ENCODE data around the gene SLC18A2. TPM values are rescaled to one million over a fixed set of nuclear protein-coding genes. Genes with fewer than 3 reads are reported as not detected.

SLC18A2 gene
- total RNA-seq, 4 donors from 2014 or later = 4.0 to 4.9 (median 4.4) TPM

- WGBS, 2 donors = 60 to 65% methylated on average over 14 to 15 of the region's 15 CpGs
- intact Hi-C loops (cut with DNase I; ENCODE audit: low total_unique reads) = no loop called here
- no peak for DNase-seq (ENCODE audit: low spot score in 2 of 2)
- no peak overlapping the region for H3K4me3 ChIP-seq (ENCODE audit: low read depth, poor library complexity, severe bottlenecking)
- TF ChIP-seq POLR2A (IDR thresholded peaks at IDR 0.05) = no peak
- TF ChIP-seq, protein P1, sequence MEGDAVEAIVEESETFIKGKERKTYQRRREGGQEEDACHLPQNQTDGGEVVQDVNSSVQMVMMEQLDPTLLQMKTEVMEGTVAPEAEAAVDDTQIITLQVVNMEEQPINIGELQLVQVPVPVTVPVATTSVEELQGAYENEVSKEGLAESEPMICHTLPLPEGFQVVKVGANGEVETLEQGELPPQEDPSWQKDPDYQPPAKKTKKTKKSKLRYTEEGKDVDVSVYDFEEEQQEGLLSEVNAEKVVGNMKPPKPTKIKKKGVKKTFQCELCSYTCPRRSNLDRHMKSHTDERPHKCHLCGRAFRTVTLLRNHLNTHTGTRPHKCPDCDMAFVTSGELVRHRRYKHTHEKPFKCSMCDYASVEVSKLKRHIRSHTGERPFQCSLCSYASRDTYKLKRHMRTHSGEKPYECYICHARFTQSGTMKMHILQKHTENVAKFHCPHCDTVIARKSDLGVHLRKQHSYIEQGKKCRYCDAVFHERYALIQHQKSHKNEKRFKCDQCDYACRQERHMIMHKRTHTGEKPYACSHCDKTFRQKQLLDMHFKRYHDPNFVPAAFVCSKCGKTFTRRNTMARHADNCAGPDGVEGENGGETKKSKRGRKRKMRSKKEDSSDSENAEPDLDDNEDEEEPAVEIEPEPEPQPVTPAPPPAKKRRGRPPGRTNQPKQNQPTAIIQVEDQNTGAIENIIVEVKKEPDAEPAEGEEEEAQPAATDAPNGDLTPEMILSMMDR (IDR thresholded peaks at IDR 0.05) = no peak
Measured at GRCh38 chr10:117239721-117240620, 943 bp upstream of the SLC18A2 start.

GRCh38 chr10:117241541-117242462 is 888 bp downstream of the SLC18A2 start:
- H3K4me3 ChIP-seq (ENCODE audit: low read depth, poor library complexity, severe bottlenecking) = no peak overlapping the region

DNA sequence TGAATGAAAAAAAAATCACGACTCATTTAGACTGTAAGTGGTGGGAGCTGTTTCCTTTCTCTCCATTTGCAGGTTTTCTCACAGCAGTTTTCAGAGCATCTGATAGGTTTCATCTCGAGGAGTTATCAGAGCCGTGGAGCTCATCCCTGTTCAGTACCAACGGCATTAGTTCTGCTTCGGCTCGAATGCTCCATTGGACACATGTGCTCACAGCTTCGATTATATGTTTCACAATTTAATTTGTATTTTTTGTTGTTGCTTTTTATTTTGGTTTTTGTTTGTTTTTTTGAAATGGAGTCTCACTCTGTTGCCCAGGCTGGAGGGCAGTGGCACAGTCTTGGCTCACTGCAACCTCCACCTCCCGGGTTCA is 1.5 kb downstream of the SLC18A2 start:
- no peak for DNase-seq (ENCODE audit: low spot score in 2 of 2)
- no peak overlapping the region for H3K4me3 ChIP-seq (ENCODE audit: low read depth, poor library complexity, severe bottlenecking)
- WGBS, 2 donors = 84 to 87% methylated on average over 8 of the region's 8 CpGs
- TF ChIP-seq, protein P1 (IDR thresholded peaks at IDR 0.05) = no peak
- no peak for TF ChIP-seq POLR2A (IDR thresholded peaks at IDR 0.05)
- intact Hi-C loops (cut with DNase I; ENCODE audit: low total_unique reads) = no loop called here

More at GRCh38 chr10:117241541-117242462, 888 bp downstream of the SLC18A2 start:
- intact Hi-C loops (cut with DNase I; ENCODE audit: low total_unique reads) = no loop called here
- TF ChIP-seq POLR2A (IDR thresholded peaks at IDR 0.05) = no peak
- TF ChIP-seq, protein P1 (IDR thresholded peaks at IDR 0.05) = no peak
- DNase-seq (ENCODE audit: low spot score in 2 of 2) = no peak
- WGBS, 2 donors = 8 to 10% methylated on average over 26 to 33 of the region's 56 CpGs

DNA sequence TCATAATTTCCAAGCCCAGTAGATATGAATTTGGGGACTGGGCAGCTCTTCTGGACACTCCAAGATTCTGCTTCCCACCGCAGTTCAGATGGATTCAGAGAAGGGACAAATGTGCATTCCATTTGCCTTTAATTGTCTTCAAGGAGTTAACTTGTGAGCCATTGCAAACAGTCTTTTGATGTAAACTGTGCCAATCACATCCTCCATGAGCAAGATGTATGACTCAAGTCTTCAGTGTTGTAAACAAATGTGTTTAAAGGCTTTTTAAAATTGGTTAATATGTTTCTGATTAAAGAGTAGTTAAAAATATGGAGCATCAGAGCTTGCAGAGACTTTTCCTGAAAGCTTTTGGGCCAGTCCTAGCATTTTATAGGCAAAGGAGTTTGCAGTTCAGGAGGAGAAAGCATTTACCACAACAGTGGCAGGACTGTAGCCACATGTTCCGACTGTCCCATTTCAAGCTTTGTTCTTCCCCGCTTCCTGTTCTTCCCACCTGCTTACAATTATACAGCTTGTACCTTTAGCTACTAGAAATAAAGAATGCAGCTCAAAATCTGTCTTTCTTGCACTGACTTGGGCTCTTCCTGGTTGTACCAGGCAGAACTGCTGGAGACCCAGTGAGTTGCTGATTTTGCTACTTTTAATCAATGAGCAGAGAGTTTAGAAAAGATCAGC is 6.2 kb downstream of the SLC18A2 start:
- no peak overlapping the region for H3K4me3 ChIP-seq (ENCODE audit: low read depth, poor library complexity, severe bottlenecking)
- DNase-seq (ENCODE audit: low spot score in 2 of 2) = no peak
- TF ChIP-seq POLR2A (IDR thresholded peaks at IDR 0.05) = no peak
- TF ChIP-seq, protein P1 (IDR thresholded peaks at IDR 0.05) = no peak
- 53 to 60% methylated on average over 3 of the region's 3 CpGs for WGBS, 2 donors
- intact Hi-C loops (cut with DNase I; ENCODE audit: low total_unique reads) = no loop called here

DNA sequence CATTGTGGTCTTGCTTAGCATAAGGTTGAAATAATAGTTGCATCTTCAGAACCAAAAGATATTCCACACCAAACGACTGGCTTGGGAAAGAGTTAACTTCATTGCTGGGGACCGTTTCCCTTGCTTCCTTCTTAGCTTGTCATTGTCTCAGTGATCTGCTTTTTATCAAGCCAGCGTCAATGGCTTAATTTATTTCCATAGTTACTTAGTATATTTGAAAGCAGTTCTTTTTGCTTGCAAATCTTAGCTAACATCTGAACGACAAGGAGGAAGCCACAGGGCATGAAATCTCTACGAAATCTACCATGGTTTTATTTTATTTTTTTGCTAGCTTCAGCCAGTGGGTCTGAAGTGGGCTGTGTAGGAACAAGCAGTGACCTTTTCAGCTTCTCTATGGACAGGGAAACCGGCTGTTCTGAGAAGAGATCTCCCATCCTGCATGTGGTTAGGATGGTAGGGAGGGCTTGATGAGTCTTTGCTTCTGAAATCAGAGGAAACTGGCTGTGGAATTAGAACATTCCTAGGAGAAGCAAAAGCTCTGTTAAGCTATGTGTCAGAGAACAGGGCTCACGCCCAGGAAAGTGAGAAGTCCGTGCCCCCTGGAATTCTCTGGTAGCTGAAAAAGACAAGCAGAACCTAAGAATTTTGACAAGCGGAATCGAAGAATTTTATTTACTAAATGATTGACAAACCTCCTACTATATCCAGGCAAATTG is 8.0 kb downstream of the SLC18A2 start:
- DNase-seq (ENCODE audit: low spot score in 2 of 2) = peak in 1 of 2 donors; percentile 49
- intact Hi-C loops (cut with DNase I; ENCODE audit: low total_unique reads) = no loop called here
- TF ChIP-seq, protein P1 (IDR thresholded peaks at IDR 0.05) = no peak
- TF ChIP-seq POLR2A (IDR thresholded peaks at IDR 0.05) = no peak
- H3K4me3 ChIP-seq (ENCODE audit: low read depth, poor library complexity, severe bottlenecking) = no peak overlapping the region
- 30 to 34% methylated on average over 10 of the region's 10 CpGs for WGBS, 2 donors

Measured in lower leg skin (tissue), 4 donors.